ENCODE measurements around the gene FAM98B.

Gene FAM98B

GRCh38 chr15:38516626-38517025 lies 62.7 kb downstream of the FAM98B start:
- no peak for DNase-seq (ENCODE audit: low read depth)
- TF ChIP-seq CTCF (conservative IDR thresholded peaks at IDR 0.05; ENCODE audit: low read length) = no peak
- no peak overlapping the region for H3K4me3 ChIP-seq (ENCODE audit: low read length)

DNA sequence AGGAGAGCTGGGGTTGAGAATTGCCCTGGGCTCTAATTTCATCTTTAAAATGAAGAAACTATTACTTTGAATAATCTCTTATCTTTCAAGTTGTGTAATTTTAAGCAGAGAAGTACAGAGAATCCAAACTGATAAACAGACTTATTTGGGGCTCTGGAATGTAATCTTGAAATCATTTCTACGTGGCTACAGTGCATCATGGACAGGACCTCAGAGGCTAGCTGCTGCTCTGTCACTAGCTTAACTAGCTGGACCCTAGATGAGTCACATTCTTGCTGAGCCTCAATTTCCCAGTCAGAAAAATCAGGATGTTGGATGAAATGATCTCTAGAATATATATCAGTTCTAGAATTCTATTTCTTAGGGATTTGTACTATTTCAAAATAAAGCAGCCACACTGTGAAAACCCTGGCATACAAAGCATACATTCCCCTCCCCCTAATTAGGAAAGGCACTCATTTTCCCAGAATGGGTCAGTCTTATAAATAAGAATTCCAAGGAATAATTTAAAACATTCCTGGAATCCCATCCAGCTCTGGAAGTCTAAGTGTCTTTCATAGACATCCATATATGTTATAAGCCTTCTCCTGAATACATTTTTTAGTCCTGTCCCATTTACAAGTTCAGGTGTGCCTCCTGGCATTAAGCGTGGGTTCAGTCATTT lies 63.5 kb downstream of the FAM98B start:
- no peak overlapping the region for H3K4me3 ChIP-seq (ENCODE audit: low read length)
- no peak for DNase-seq (ENCODE audit: low read depth)
- TF ChIP-seq CTCF (conservative IDR thresholded peaks at IDR 0.05; ENCODE audit: low read length) = no peak

GRCh38 chr15:38518084-38518483 lies 64.2 kb downstream of the FAM98B start:
- DNase-seq (ENCODE audit: low read depth) = no peak
- TF ChIP-seq CTCF (conservative IDR thresholded peaks at IDR 0.05; ENCODE audit: low read length) = no peak
- H3K4me3 ChIP-seq (ENCODE audit: low read length) = no peak overlapping the region

DNA sequence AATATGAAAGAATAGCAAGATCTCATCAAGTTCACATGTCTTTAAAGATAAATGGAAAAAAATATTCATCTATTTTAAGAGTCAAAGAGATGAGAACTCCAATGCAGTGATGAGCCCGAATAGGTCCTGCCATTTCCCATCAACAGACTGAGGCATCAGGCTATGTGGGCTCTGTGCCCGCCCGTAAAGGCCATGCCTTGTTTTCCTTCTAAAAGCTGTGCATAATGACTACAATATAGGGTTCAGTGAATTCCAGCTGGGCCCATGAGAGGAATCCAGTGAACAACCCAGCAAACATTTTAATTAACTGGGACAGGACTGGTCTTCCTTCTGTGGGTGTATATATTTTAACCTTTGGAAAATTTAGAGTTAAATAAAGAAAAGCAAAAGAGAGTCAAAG lies 66.1 kb downstream of the FAM98B start:
- H3K4me3 ChIP-seq (ENCODE audit: low read length) = no peak overlapping the region
- TF ChIP-seq CTCF (conservative IDR thresholded peaks at IDR 0.05; ENCODE audit: low read length) = no peak
- DNase-seq (ENCODE audit: low read depth) = no peak

GRCh38 chr15:38521316-38521715 lies 67.4 kb downstream of the FAM98B start:
- DNase-seq (ENCODE audit: low read depth) = no peak
- H3K4me3 ChIP-seq (ENCODE audit: low read length) = no peak overlapping the region
- no peak for TF ChIP-seq CTCF (conservative IDR thresholded peaks at IDR 0.05; ENCODE audit: low read length)

GRCh38 chr15:38522922-38523321 lies 69.0 kb downstream of the FAM98B start:
- H3K4me3 ChIP-seq (ENCODE audit: low read length) = no peak overlapping the region
- TF ChIP-seq CTCF (conservative IDR thresholded peaks at IDR 0.05; ENCODE audit: low read length) = no peak
- DNase-seq (ENCODE audit: low read depth) = no peak

- no peak for DNase-seq (ENCODE audit: low read depth)
- TF ChIP-seq CTCF (conservative IDR thresholded peaks at IDR 0.05; ENCODE audit: low read length) = no peak
- H3K4me3 ChIP-seq (ENCODE audit: low read length) = no peak overlapping the region
Measured at GRCh38 chr15:38524156-38524555, 70.2 kb downstream of the FAM98B start.

Measured in AG10803 (cell line).